ENCODE results near the gene TPH1. TPM values are rescaled to one million over a fixed set of nuclear protein-coding genes. Genes with fewer than 3 reads are reported as not detected.
"Not testable (repeated sequence)": the region's sequence is repeated elsewhere in the genome, so short reads cannot be mapped to it uniquely, and the experiment has no call there.

The TPH1 gene
- total RNA-seq, 4 donors from 2014 or later: 9.1 to 18.6 (median 12.6) TPM

GRCh38 chr11:18005376-18006129, 40.5 kb downstream of the TPH1 start:
- TF ChIP-seq CTCF (IDR thresholded peaks at IDR 0.05): no peak
- no peak for TF ChIP-seq POLR2A (IDR thresholded peaks at IDR 0.05)
- no peak for DNase-seq
- no peak overlapping the region for H3K27ac ChIP-seq
- H3K9me3 ChIP-seq: no peaks in the 10 kb centered on the region
- no peak overlapping the region for H3K4me3 ChIP-seq
- peaks cover 0 to 33% (median 0%) of the 10 kb centered on the region in 3 donors for H3K36me3 ChIP-seq
- H3K27me3 ChIP-seq: no peaks in the 10 kb centered on the region
- no peaks in the 10 kb centered on the region for H3K4me1 ChIP-seq

DNA sequence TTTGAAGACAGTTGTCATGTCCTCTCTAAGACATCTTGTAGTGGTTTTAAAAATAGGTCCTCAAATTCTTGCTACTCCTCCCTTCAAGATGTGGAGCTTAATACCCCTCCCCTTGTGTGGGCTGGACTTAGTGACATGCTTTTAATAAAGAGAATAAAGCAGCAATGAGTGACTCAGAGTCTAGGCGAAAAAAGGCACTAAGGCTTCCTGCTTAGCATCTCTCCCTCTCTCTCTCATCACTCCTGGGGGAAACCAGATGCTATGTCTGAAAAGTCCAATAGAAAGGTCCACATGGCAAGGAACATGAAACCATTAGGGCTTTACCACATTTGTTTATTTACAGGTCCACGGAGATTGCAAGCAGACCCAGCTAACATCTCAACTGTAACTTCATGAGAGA, 44.9 kb downstream of the TPH1 start:
- peaks cover 0 to 49% (median 0%) of the 10 kb centered on the region in 3 donors for H3K36me3 ChIP-seq
- H3K9me3 ChIP-seq: no peaks in the 10 kb centered on the region
- no peaks in the 10 kb centered on the region for H3K27me3 ChIP-seq
- TF ChIP-seq POLR2A (IDR thresholded peaks at IDR 0.05): no peak
- no peak for TF ChIP-seq CTCF (IDR thresholded peaks at IDR 0.05)
- H3K4me3 ChIP-seq: no peak overlapping the region
- no peaks in the 10 kb centered on the region for H3K4me1 ChIP-seq
- H3K27ac ChIP-seq: no peak overlapping the region
- DNase-seq: no peak

DNA sequence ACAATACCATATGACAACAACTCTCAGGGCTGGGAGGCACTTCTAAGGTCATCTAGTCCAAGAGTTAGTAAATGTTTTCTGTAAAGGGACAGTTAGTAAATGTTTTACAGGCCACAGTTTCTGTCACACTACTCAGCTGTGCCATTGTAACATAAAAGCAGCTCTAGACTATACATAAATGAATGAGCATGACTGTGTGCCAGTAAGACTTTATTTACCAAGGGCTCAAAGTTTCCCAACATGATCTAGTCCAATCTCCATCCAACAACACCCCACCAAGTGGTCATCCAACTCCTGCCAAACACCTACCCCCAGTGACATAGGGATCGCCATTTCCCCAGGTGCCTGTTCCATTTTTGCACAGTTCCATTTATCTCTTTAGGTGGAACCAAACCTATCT, 45.3 kb downstream of the TPH1 start:
- TF ChIP-seq POLR2A (IDR thresholded peaks at IDR 0.05) (no peak), CTCF (IDR thresholded peaks at IDR 0.05) (no peak)
- Histone ChIP-seq H3K4me3 (no peak overlapping the region), H3K27ac (no peak overlapping the region), H3K9me3 (no peaks in the 10 kb centered on the region), H3K4me1 (no peaks in the 10 kb centered on the region), H3K36me3 (peaks cover 0 to 49% (median 0%) of the 10 kb centered on the region in 3 donors), H3K27me3 (no peaks in the 10 kb centered on the region)
- no peak for DNase-seq

DNA sequence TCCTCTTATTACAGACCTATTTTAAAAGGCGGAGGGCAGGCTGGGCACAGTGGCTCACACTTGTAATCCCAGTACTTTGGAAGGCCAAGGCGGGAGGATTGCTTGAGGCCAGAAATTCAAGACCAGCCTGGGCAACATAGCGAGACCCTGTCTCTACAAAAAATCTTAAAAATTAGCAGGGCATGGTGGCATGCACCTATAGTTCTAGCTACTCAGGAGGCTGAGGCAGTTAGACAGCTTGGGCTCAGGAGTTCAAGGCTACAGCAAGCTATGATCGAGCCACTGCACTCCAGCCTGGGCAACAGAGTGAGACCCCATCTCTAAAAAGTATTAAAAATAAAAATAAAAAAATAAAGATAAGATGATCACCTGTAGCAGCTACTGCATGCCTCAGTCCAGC, 45.9 kb downstream of the TPH1 start:
- not testable (repeated sequence) for DNase-seq, H3K4me1 ChIP-seq, H3K4me3 ChIP-seq, H3K27me3 ChIP-seq, H3K9me3 ChIP-seq, H3K27ac ChIP-seq
- peaks cover 0 to 49% (median 0%) of the 10 kb centered on the region in 3 donors for H3K36me3 ChIP-seq

Other genes starting within 250 kb of the TPH1 start
- 10 to 100 TPM; 19.4 to 40.4 (median 27.7) TPM for gene SERGEF, start 33.2 kb downstream of the TPH1 start, total RNA-seq
- gene SAAL1, start 59.8 kb upstream of the TPH1 start, total RNA-seq: 10 to 100 TPM in 3 of 4 donors, 1 to 10 TPM in 1; 8.6 to 58.6 (median 15.5) TPM
- gene MRGPRX3, start 86.3 kb upstream of the TPH1 start, total RNA-seq: not detected
- gene MRGPRX4, start 126.6 kb upstream of the TPH1 start, total RNA-seq: not detected
- gene SAA4, start 190.5 kb upstream of the TPH1 start, total RNA-seq: not detected
- 1 to 10 TPM in 1 of 4 donors, not detected in 3; 3.9 TPM for gene SAA2, start 202.4 kb upstream of the TPH1 start, total RNA-seq
- gene SAA1, start 220.0 kb upstream of the TPH1 start, total RNA-seq: 1 to 10 TPM in 1 of 4 donors, not detected in 3; 4.7 TPM

Measured in Peyer's patch (tissue), 4 donors.